ENCODE results near the gene PDIK1L.
"Not testable (repeated sequence)": the region's sequence is repeated elsewhere in the genome, so short reads cannot be mapped to it uniquely, and the experiment has no call there.

PDIK1L gene

GRCh38 chr1:26092422-26092821 lies 19.2 kb upstream of the PDIK1L start:
- no peak for DNase-seq

GRCh38 chr1:26093569-26093968 lies 18.1 kb upstream of the PDIK1L start:
- DNase-seq: not testable (repeated sequence)

- no peak for DNase-seq
These were observed 17.5 kb upstream of the PDIK1L start for GRCh38 chr1:26094076-26094669.

GRCh38 chr1:26094677-26095383 lies 16.8 kb upstream of the PDIK1L start:
- DNase-seq: no peak

- DNase-seq: no peak
These were observed 15.2 kb upstream of the PDIK1L start for GRCh38 chr1:26096471-26096870.

GRCh38 chr1:26097696-26098095 lies 13.9 kb upstream of the PDIK1L start:
- DNase-seq: peak; percentile 4

GRCh38 chr1:26098602-26099001 lies 13.0 kb upstream of the PDIK1L start:
- DNase-seq: no peak

GRCh38 chr1:26099780-26100179 lies 11.8 kb upstream of the PDIK1L start:
- no peak for DNase-seq

- DNase-seq: not testable (repeated sequence)
These were observed 11.4 kb upstream of the PDIK1L start for GRCh38 chr1:26100204-26100603.

GRCh38 chr1:26102119-26102518 lies 9.5 kb upstream of the PDIK1L start:
- DNase-seq: no peak

GRCh38 chr1:26102526-26102925 lies 9.1 kb upstream of the PDIK1L start:
- DNase-seq: no peak

GRCh38 chr1:26105226-26105548 lies 6.4 kb upstream of the PDIK1L start:
- not testable (repeated sequence) for DNase-seq

- DNase-seq: no peak
These were observed 2.1 kb upstream of the PDIK1L start for GRCh38 chr1:26109229-26110164.

- DNase-seq: peak; percentile 78
These were observed 694 bp upstream of the PDIK1L start for GRCh38 chr1:26110731-26111529.

GRCh38 chr1:26112407-26112775 lies 767 bp downstream of the PDIK1L start:
- no peak for DNase-seq

GRCh38 chr1:26114165-26114927 lies 2.7 kb downstream of the PDIK1L start:
- no peak for DNase-seq

GRCh38 chr1:26119892-26120608 lies 8.4 kb downstream of the PDIK1L start:
- DNase-seq: no peak

GRCh38 chr1:26121854-26122773 lies 10.5 kb downstream of the PDIK1L start:
- no peak for DNase-seq

GRCh38 chr1:26122988-26123973 lies 11.7 kb downstream of the PDIK1L start:
- DNase-seq: peak; percentile 54
